Ovary (tissue), 3 donors: Measurements from ENCODE around the gene ABLIM1.

Source experiments
- CTCF ChIP-seq, 3 donors: fragments of 450-650 bp in 2 of 3; fragments of 200-600 bp in 1 of 3; IDR thresholded peaks; one replicate each; pipeline versions ENCODE4 v1.5.1 to v1.8.0; 2016 to 2022; ENCODE audit warnings: antibody characterized with exemption in 3 of 3, mild to moderate bottlenecking in 1 of 3
- POLR2A ChIP-seq: fragments of 450-650 bp; IDR thresholded peaks from one replicate; pipeline ENCODE4 v1.6.1; 2017; ENCODE audit warnings: antibody characterized with exemption, mild to moderate bottlenecking, moderate library complexity
- donor health status: DM: no; HTN: no; CAD: no.

- TF ChIP-seq POLR2A (no peak), CTCF (IDR thresholded peaks at IDR 0.05) (no peak)
Measured at GRCh38 chr10:114384601-114385000, 273.5 kb downstream of the ABLIM1 start.
